ENCODE results near the gene TSPAN18. TPM values are rescaled to one million over a fixed set of nuclear protein-coding genes. Genes with fewer than 3 reads are reported as not detected.

The TSPAN18 gene
- total RNA-seq, 1 experiment from 2014 or later, result 18.3 TPM

DNA sequence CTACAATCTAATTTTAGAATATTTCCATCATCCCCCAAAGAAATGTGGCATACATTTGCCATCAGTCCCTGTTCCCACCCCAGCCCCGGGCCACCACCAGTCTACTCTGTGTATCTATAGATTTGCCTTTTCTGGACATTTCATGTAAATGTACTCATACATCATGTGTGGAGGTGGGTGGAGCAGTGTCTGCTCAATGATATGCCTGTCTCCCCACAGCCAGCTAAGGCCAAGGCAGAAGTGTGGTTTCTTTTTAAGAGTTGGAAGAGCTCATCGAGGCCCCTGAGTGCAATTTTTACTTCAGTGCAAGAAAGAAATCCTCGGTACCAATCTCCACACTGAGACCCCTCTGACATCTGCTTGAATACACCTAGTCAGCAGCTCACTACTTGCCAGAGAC lies 143.4 kb downstream of the TSPAN18 start:
- ChIA-PET POLR2A (no interaction called here), CTCF (interaction anchor here (0.8 kb wide), 1 partner anchor 8 kb away, joined by 3 read pairs; no protein-coding TSS in a partner anchor), RAD21 (ENCODE audit: low non-redundant PET in 1 of 2, low total read pairs in 2 of 2, uncharacterized antibody in 2 of 2, unreplicated experiment in 2 of 2) (no interaction called here)
- Histone ChIP-seq H4K20me1 (ENCODE audit: insufficient read depth) (no peaks in the 10 kb centered on the region), H3K36me3 (ENCODE audit: control insufficient read depth in 1 of 2, insufficient read depth in 2 of 2, low read length in 2 of 2) (no peaks in the 10 kb centered on the region), H3K4me3 (replicated peaks in 1 of 2; ENCODE audit: low read depth in 1 of 2, low read length in 2 of 2) (no peak overlapping the region), H3K27ac (ENCODE audit: low read depth, low read length) (no peak overlapping the region), H3K4me2 (ENCODE audit: low read length) (no peak overlapping the region), H3K9me2 (ENCODE audit: insufficient read depth) (no peaks in the 10 kb centered on the region), H3K4me1 (ENCODE audit: control insufficient read depth in 1 of 2, insufficient read depth in 2 of 2, low read length in 2 of 2) (no peaks in the 10 kb centered on the region), H2AFZ (ENCODE audit: low read depth, low read length, poor library complexity, severe bottlenecking) (no peak overlapping the region), H3K27me3 (ENCODE audit: insufficient read depth, low read length) (peaks cover 5% of the 10 kb centered on the region; the same call in 1 of the 2 replicates), H3K9me3 (ENCODE audit: control insufficient read depth in 1 of 2, insufficient read depth in 1 of 2, low read depth in 1 of 2, low read length in 2 of 2) (no peaks in the 10 kb centered on the region), H3K79me2 (ENCODE audit: insufficient read depth, low read length) (no peaks in the 10 kb centered on the region), H3K9ac (ENCODE audit: low read length) (no peak overlapping the region)
- DNase-seq (ENCODE audit: low read depth, low spot score), result no peak
- intact Hi-C loops (cut with micrococcal nuclease), result no loop called here
- TF ChIP-seq FOSL1 (IDR thresholded peaks at IDR 0.05; ENCODE audit: low read depth), result no peak
- TF ChIP-seq EZH2 (IDR thresholded peaks at IDR 0.05), result no peak
- no TSS peak for BruUV-seq (replicated peaks)
- ATAC-seq, result no peak

DNA sequence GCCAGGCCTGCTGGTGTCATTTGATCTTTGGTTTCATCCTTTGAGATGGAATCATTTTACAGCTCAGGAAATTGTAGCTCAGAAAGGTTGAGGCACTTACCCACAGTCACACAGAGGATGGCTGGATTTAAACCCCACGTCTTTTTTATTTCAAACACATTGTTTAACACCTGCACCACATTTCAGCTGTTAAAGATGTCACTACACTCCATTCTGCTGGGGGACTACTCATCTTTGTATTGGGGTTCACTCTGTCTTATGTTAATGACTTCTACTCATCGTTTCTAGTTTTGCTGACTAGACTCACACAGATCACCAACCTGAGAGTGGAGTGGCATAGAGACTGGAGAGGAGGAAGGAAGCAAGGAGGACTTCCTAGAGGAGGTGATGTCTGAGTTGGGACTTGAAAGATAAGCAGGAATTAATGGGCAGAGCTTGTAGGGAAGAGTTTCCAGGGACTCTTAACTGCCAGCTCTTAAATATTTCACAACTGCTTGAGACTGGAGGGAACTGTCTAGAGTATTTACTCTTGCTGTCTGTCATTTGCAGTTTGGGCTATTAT lies 143.9 kb downstream of the TSPAN18 start:
- Histone ChIP-seq H3K27me3 (ENCODE audit: insufficient read depth, low read length) (no peaks in the 10 kb centered on the region), H3K9ac (ENCODE audit: low read length) (no peak overlapping the region), H3K4me3 (replicated peaks in 1 of 2; ENCODE audit: low read depth in 1 of 2, low read length in 2 of 2) (no peak overlapping the region), H3K4me1 (ENCODE audit: control insufficient read depth in 1 of 2, insufficient read depth in 2 of 2, low read length in 2 of 2) (no peaks in the 10 kb centered on the region), H2AFZ (ENCODE audit: low read depth, low read length, poor library complexity, severe bottlenecking) (no peak overlapping the region), H3K9me3 (ENCODE audit: control insufficient read depth in 1 of 2, insufficient read depth in 1 of 2, low read depth in 1 of 2, low read length in 2 of 2) (no peaks in the 10 kb centered on the region), H3K27ac (ENCODE audit: low read depth, low read length) (no peak overlapping the region), H3K9me2 (ENCODE audit: insufficient read depth) (no peaks in the 10 kb centered on the region), H3K36me3 (ENCODE audit: control insufficient read depth in 1 of 2, insufficient read depth in 2 of 2, low read length in 2 of 2) (no peaks in the 10 kb centered on the region), H3K4me2 (ENCODE audit: low read length) (no peak overlapping the region), H4K20me1 (ENCODE audit: insufficient read depth) (no peaks in the 10 kb centered on the region), H3K79me2 (ENCODE audit: insufficient read depth, low read length) (no peaks in the 10 kb centered on the region)
- no peak for ATAC-seq
- TF ChIP-seq, protein P1, sequence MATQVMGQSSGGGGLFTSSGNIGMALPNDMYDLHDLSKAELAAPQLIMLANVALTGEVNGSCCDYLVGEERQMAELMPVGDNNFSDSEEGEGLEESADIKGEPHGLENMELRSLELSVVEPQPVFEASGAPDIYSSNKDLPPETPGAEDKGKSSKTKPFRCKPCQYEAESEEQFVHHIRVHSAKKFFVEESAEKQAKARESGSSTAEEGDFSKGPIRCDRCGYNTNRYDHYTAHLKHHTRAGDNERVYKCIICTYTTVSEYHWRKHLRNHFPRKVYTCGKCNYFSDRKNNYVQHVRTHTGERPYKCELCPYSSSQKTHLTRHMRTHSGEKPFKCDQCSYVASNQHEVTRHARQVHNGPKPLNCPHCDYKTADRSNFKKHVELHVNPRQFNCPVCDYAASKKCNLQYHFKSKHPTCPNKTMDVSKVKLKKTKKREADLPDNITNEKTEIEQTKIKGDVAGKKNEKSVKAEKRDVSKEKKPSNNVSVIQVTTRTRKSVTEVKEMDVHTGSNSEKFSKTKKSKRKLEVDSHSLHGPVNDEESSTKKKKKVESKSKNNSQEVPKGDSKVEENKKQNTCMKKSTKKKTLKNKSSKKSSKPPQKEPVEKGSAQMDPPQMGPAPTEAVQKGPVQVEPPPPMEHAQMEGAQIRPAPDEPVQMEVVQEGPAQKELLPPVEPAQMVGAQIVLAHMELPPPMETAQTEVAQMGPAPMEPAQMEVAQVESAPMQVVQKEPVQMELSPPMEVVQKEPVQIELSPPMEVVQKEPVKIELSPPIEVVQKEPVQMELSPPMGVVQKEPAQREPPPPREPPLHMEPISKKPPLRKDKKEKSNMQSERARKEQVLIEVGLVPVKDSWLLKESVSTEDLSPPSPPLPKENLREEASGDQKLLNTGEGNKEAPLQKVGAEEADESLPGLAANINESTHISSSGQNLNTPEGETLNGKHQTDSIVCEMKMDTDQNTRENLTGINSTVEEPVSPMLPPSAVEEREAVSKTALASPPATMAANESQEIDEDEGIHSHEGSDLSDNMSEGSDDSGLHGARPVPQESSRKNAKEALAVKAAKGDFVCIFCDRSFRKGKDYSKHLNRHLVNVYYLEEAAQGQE (IDR thresholded peaks at IDR 0.05; ENCODE audit: low read depth), result no peak
- TF ChIP-seq CTCF (IDR thresholded peaks at IDR 0.05 in 2 of 3, conservative IDR thresholded peaks at IDR 0.05 in 1 of 3; ENCODE audit: borderline replicate concordance in 1 of 3, insufficient read depth in 1 of 3, low read depth in 2 of 3, low read length in 2 of 3) (no peak), FOSL1 (IDR thresholded peaks at IDR 0.05; ENCODE audit: low read depth) (no peak), POLR2AphosphoS5 (IDR thresholded peaks at IDR 0.05; ENCODE audit: low read depth, low read length) (no peak), YY1 (IDR thresholded peaks at IDR 0.05; ENCODE audit: extremely low read depth, insufficient replicate concordance, low read depth, low read length) (no peak), ELF1 (IDR thresholded peaks at IDR 0.05; ENCODE audit: borderline replicate concordance, low read depth) (no peak), ZBTB33 (IDR thresholded peaks at IDR 0.05; ENCODE audit: extremely low read depth, insufficient replicate concordance, low read length) (no peak)
- ChIA-PET RAD21 (ENCODE audit: low non-redundant PET in 1 of 2, low total read pairs in 2 of 2, uncharacterized antibody in 2 of 2, unreplicated experiment in 2 of 2) (no interaction called here), CTCF (interaction anchor here (0.8 kb wide), 1 partner anchor 9 kb away, joined by 3 read pairs; no protein-coding TSS in a partner anchor), POLR2A (no interaction called here)
- intact Hi-C loops (cut with micrococcal nuclease), result no loop called here
- DNase-seq (ENCODE audit: low read depth, low spot score), result no peak
- no TSS peak for BruUV-seq (replicated peaks)

All from HCT116 (cell line).